WI38 (cell line): ENCODE results near the gene SLIRP.

Experiments
- H3K4me3 ChIP-seq: 2 replicates; pipeline ENCODE4 v1.5.1; 2011; ENCODE audit warnings: low read depth, mild to moderate bottlenecking, control low read depth, low read length
- TF ChIP-seq, protein P1 (sequence below): IDR thresholded peaks from 2 replicates; pipeline ENCODE4 v1.5.1; 2012; ENCODE audit warnings: low read depth, mild to moderate bottlenecking, control low read depth, low read length

Gene SLIRP

DNA sequence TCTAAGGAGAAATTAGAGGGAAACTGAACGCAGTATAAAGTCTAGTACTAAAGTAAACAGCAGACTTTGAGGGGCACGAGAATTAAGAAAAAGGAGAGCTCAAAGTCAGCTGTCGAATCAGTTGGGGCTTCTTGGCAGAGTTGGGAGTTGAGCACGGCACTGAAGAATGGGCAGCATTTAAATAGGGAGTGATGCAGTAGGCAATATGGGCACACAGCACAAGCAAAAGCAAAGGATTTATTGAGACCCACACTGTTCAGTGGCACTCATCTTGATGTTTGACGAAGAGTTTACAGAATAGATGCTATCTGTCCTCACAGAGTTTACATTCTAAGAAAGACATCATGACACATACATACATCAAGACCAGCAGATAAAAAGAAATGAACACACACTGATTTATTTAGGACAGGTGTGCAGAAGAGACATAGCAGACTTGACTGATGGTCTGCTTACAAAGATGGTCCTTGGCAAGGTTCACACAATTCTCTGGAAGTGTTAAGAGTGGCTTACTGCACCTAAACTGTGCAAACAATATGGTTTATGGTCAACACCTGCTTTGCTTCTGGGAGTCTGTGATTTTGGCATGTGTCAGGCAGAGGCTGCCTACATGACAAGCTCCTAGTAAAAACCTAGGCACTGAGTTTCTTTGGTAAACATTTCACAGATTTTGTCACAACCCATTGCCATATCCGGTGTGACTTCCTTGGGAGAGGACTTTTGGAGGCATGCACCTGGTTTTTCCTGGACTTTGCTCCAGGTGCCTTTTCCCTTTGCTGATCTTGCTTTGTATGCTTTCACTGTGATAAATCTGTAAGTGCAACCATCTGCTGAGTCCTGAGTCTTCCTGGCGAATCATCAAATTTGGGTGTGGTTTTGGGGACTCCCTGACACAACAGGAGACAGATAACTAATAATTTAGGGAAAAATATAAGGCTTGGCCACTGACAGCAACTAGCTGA lies 26.4 kb upstream of the SLIRP start:
- H3K4me3 ChIP-seq: no peak overlapping the region
- TF ChIP-seq, protein P1, sequence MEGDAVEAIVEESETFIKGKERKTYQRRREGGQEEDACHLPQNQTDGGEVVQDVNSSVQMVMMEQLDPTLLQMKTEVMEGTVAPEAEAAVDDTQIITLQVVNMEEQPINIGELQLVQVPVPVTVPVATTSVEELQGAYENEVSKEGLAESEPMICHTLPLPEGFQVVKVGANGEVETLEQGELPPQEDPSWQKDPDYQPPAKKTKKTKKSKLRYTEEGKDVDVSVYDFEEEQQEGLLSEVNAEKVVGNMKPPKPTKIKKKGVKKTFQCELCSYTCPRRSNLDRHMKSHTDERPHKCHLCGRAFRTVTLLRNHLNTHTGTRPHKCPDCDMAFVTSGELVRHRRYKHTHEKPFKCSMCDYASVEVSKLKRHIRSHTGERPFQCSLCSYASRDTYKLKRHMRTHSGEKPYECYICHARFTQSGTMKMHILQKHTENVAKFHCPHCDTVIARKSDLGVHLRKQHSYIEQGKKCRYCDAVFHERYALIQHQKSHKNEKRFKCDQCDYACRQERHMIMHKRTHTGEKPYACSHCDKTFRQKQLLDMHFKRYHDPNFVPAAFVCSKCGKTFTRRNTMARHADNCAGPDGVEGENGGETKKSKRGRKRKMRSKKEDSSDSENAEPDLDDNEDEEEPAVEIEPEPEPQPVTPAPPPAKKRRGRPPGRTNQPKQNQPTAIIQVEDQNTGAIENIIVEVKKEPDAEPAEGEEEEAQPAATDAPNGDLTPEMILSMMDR: no peak

DNA sequence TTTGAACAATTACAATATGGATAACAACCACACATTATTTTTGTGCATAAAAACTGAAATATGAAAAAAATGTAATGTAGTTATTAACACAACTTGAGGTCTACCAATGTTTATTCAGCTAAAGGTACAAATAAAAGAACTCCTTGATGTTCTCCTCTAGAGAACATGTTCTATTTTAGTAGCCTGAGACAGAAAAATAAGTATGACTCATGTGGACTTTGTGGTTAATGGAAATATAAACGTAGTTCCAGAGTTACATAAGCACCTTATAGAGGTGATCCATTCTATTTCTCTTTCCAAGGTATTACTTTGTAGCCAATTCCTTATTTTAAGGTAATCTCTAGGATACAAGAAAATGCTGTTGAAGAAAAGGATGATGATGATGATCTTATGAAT lies 25.7 kb upstream of the SLIRP start:
- TF ChIP-seq, protein P1: no peak
- H3K4me3 ChIP-seq: no peak overlapping the region

DNA sequence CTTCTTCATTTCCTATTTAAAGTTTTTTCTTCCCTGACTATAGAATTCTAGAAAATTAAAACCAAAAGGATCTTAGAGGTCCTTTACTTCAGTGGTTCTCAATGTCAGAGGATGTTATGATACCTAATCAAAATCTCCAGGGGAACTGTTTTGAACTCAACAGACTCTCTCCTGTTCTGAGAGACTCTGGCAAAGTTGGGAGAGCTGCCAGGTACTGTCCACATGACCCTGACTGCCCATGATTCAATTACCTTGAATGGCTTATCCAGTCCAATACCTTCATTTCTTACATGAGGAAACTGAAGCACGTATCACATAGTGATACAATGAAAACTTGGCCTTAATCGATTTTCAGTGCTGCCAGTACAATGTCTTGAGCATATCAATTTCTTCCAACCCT lies 16.6 kb upstream of the SLIRP start:
- H3K4me3 ChIP-seq: no peak overlapping the region
- TF ChIP-seq, protein P1: no peak

DNA sequence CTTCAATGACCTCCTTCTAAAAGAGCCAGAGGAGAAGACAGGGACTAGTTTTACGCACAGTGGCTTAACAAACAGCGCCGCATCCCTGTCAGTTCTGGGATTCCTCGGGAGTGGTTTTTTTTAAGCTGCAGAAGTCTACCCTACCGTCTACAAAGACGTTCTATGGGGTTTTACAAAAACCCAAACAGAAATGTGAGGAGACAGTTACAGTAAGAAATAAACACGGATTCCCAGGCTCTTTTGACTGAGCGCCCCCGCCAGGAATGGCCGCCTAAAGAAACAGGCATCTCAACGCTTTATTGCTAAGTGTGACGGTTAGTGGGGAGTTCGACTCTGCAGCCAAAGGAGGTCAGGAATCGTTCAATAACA lies 564 bp upstream of the SLIRP start:
- H3K4me3 ChIP-seq: peak overlapping the region; percentile 99
- TF ChIP-seq, protein P1: peak; percentile 38

DNA sequence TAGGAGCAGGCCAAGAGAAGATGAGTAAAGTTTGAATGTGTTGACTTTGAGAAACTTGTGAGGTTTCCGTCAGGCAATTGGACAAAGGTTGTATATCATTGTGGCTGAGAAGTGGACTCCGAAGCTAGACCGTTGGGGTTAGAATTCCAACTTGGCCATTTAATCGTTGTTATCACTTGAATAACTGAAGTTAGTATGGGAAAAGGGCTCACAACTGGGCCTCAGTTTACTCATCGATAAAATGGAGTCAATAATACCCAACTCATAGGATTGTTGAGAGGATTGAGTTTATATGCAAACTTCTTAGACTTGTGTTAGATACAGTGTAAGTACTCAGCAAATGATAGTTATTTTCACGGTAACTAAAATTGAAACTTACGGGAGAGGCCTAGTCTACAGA lies 846 bp downstream of the SLIRP start:
- peak overlapping the region; percentile 99 for H3K4me3 ChIP-seq
- TF ChIP-seq, protein P1: no peak

DNA sequence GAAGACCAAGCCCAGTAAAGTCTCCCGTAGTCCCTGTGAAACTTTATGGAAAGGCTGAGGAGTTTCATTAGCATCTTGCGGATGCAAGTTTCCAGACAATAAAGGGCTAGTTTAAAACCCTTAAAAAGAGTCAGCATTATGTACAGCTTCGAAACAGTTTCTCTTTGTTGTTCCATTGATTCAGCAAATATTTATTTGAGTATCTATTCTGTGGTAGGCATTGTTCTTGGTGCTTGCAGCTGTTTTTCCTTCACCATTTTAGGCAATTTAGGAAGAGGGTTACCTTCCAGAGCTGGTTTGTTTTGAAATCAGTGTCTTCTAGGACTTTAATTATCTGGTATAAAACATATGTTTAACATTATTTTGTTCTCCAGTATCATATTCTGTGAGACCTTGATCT lies 1.5 kb downstream of the SLIRP start:
- H3K4me3 ChIP-seq: peak overlapping the region; percentile 99
- TF ChIP-seq, protein P1: no peak

DNA sequence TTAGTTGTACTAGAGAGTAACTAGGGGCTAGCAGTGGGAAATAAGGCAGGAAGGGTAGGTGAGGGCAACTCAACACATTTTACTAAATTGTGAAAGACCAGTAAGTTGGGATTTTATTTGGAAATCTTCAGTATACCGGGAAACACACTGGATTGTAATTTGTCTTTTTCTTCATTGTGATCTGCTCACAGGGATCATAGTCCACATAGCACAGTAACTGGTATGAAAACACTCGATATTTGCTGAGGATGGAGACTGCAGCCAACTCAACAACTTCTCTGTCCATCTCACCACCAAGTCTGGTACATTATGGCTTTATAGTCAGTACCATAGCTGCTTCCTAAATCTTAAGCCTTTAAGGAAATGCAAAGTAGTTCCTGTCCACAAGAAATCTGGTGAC lies 2.5 kb downstream of the SLIRP start:
- TF ChIP-seq, protein P1: no peak
- H3K4me3 ChIP-seq: no peak overlapping the region
